GM06990 (cell line): Measurements from ENCODE around the gene AKNA.

ENCODE experiments used
- DNase-seq: peaks from one replicate; pipeline ENCODE4 v3.0.0-alpha.2; 2011; ENCODE audit not compliant: insufficient read length; ENCODE audit errors: extremely low read depth
- H3K27me3 ChIP-seq: replicated peaks from 2 replicates; pipeline ENCODE4 v1.6.0; 2011; ENCODE audit warnings: low read length; ENCODE audit not compliant: control insufficient read depth, insufficient read depth
- H3K36me3 ChIP-seq: 2 replicates; pipeline ENCODE4 v1.5.1; 2011; ENCODE audit warnings: low read length; ENCODE audit not compliant: control insufficient read depth, insufficient read depth
- H3K4me3 ChIP-seq: replicated peaks from 2 replicates; pipeline ENCODE4 v1.5.1; 2011; ENCODE audit warnings: low read depth, mild to moderate bottlenecking, control low read depth, low read length
- CTCF ChIP-seq: IDR thresholded peaks from 2 replicates; pipeline ENCODE4 v1.5.1; 2011; ENCODE audit warnings: low read length, control low read depth, mild to moderate bottlenecking, inconsistent platforms; ENCODE audit not compliant: insufficient read depth, poor library complexity, severe bottlenecking

The AKNA gene

GRCh38 chr9:114395768-114396167, 8.0 kb upstream of the AKNA start:
- H3K27me3 ChIP-seq = no peaks in the 10 kb centered on the region
- H3K36me3 ChIP-seq = peaks cover 6% of the 10 kb centered on the region
- no peak for TF ChIP-seq CTCF
- DNase-seq = no peak
- no peak overlapping the region for H3K4me3 ChIP-seq

DNA sequence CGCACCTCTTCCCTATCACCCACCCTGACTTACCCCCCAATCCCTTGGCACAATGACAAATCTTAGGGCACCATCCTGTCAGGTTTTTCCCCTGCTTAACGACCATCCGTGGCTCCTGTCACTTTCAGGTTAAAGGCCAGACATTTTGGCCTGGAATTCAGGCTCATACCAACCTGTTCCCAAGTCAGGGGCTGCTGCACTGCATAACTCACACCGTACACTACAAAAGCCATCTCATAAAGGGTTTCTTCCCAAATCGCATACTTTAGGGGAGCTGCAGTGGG, 7.5 kb upstream of the AKNA start:
- TF ChIP-seq CTCF = no peak

GRCh38 chr9:114394523-114395333, 6.9 kb upstream of the AKNA start:
- H3K4me3 ChIP-seq = no peak overlapping the region
- no peaks in the 10 kb centered on the region for H3K27me3 ChIP-seq
- peaks cover 6% of the 10 kb centered on the region for H3K36me3 ChIP-seq
- no peak for TF ChIP-seq CTCF
- no peak for DNase-seq

More for the DNA sequence above, 7.5 kb upstream of the AKNA start:
- no peak for DNase-seq
- Histone ChIP-seq H3K4me3 (no peak overlapping the region), H3K27me3 (no peaks in the 10 kb centered on the region), H3K36me3 (peaks cover 6% of the 10 kb centered on the region)

DNA sequence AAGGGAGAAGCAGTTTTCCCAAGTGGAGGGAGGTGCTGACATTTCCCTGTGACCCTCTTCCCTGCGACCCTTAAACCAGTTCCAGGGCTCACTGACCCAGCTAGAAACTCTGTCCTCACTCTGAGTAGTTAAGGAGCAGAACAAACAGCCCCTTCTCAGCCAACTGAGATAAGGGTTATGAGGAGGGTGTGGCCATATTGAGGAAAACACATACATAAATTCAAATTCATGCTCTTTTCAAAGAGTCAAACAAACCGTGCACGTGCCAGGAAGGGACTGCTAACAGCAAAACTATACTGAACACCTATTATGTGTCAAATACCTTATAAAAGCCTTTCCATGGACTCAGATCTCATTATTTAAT, 4.9 kb upstream of the AKNA start:
- TF ChIP-seq CTCF = no peak
- no peak for DNase-seq

GRCh38 chr9:114390952-114391351, 3.2 kb upstream of the AKNA start:
- DNase-seq = no peak
- Histone ChIP-seq H3K27me3 (no peaks in the 10 kb centered on the region), H3K4me3 (no peak overlapping the region), H3K36me3 (peaks cover 7% of the 10 kb centered on the region)
- no peak for TF ChIP-seq CTCF

More for the DNA sequence above, 4.9 kb upstream of the AKNA start:
- H3K4me3 ChIP-seq = no peak overlapping the region
- H3K27me3 ChIP-seq = no peaks in the 10 kb centered on the region
- H3K36me3 ChIP-seq = peaks cover 7% of the 10 kb centered on the region
